Activated B cell treated with CpG ODN at 0.5 μM for 24 hours (primary cell): Measurements from ENCODE around the gene PDIA5. TPM values are rescaled to one million over a fixed set of nuclear protein-coding genes. Genes with fewer than 3 reads are reported as not detected.
"Not testable (repeated sequence)": the region's sequence is repeated elsewhere in the genome, so short reads cannot be mapped to it uniquely, and the experiment has no call there.

ENCODE experiments used
- ATAC-seq: fragments of 200-7000 bp; cut with Tn5 transposase; one replicate; pipeline ENCODE4 v1.10.0; 2021; ENCODE audit warnings: low read depth, mild to moderate bottlenecking, moderate library complexity
- CTCF ChIA-PET: fragments of 350-600 bp; sonication (Branson Sonifier 250); formaldehyde crosslinking; loops from one replicate; lab custom pipeline; 2021; ENCODE audit warnings: antibody characterized with exemption; lab: Charles Lee
- POLR2A ChIA-PET: fragments of 350-600 bp; sonication (Branson Sonifier 250); formaldehyde crosslinking; loops from one replicate; lab custom pipeline; 2021; ENCODE audit warnings: antibody characterized with exemption; lab: Charles Lee
- DNase-seq: peaks from one replicate; pipeline ENCODE4 v3.0.0; 2022
- H3K27ac Mint-ChIP-seq: one replicate; pipeline ENCODE4 v1.8.0; 2020; ENCODE audit warnings: mixed read lengths
- H3K27me3 Mint-ChIP-seq: one replicate; pipeline ENCODE4 v1.8.0; 2021; ENCODE audit warnings: mixed read lengths
- H3K36me3 Mint-ChIP-seq: one replicate; pipeline ENCODE4 v1.8.0; 2021; ENCODE audit warnings: low read depth, mixed read lengths
- H3K4me1 Mint-ChIP-seq: one replicate; pipeline ENCODE4 v1.8.0; 2021; ENCODE audit warnings: mixed read lengths
- H3K4me3 Mint-ChIP-seq: one replicate; pipeline ENCODE4 v1.8.0; 2020; ENCODE audit warnings: mild to moderate bottlenecking, mixed read lengths
- H3K9me3 Mint-ChIP-seq: one replicate; pipeline ENCODE4 v1.8.0; 2020; ENCODE audit warnings: mixed read lengths
- intact Hi-C: fragments of 100-400 bp; cut with micrococcal nuclease; formaldehyde crosslinking; loops from one replicate; pipeline ENCODE4 v1.15.1; 2024
- total RNA-seq: library from RNA; stranded (reverse); gene quantifications from 2 replicates; pipeline ENCODE4 v1.2.3, GENCODE V29; 2022
- TF ChIP-seq, protein P1 (sequence below): fragments of 200-600 bp; IDR thresholded peaks from one replicate; pipeline ENCODE4 v1.8.0; 2022; ENCODE audit warnings: antibody characterized with exemption, mild to moderate bottlenecking

Gene PDIA5
- total RNA-seq, 1 donor from 2014 or later: 8.5 TPM

GRCh38 chr3:123150449-123151215 is 83.8 kb downstream of the PDIA5 start:
- TF ChIP-seq, protein P1, sequence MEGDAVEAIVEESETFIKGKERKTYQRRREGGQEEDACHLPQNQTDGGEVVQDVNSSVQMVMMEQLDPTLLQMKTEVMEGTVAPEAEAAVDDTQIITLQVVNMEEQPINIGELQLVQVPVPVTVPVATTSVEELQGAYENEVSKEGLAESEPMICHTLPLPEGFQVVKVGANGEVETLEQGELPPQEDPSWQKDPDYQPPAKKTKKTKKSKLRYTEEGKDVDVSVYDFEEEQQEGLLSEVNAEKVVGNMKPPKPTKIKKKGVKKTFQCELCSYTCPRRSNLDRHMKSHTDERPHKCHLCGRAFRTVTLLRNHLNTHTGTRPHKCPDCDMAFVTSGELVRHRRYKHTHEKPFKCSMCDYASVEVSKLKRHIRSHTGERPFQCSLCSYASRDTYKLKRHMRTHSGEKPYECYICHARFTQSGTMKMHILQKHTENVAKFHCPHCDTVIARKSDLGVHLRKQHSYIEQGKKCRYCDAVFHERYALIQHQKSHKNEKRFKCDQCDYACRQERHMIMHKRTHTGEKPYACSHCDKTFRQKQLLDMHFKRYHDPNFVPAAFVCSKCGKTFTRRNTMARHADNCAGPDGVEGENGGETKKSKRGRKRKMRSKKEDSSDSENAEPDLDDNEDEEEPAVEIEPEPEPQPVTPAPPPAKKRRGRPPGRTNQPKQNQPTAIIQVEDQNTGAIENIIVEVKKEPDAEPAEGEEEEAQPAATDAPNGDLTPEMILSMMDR: no peak
- H3K4me3 Mint-ChIP-seq: no peak overlapping the region
- peaks cover 18% of the 10 kb centered on the region for H3K4me1 Mint-ChIP-seq
- no peaks in the 10 kb centered on the region for H3K27me3 Mint-ChIP-seq
- peaks cover 35% of the 10 kb centered on the region for H3K36me3 Mint-ChIP-seq
- H3K27ac Mint-ChIP-seq: no peak overlapping the region
- intact Hi-C loops: no loop called here
- no peak for DNase-seq
- ChIA-PET POLR2A (no interaction called here), CTCF (no interaction called here)
- no peaks in the 10 kb centered on the region for H3K9me3 Mint-ChIP-seq
- no peak for ATAC-seq

GRCh38 chr3:123151251-123151705 is 84.5 kb downstream of the PDIA5 start:
- H3K27ac Mint-ChIP-seq: peak overlapping the region; percentile 46
- H3K4me1 Mint-ChIP-seq: peaks cover 18% of the 10 kb centered on the region
- no peaks in the 10 kb centered on the region for H3K9me3 Mint-ChIP-seq
- peaks cover 30% of the 10 kb centered on the region for H3K36me3 Mint-ChIP-seq
- no peak overlapping the region for H3K4me3 Mint-ChIP-seq
- DNase-seq (no peak), ATAC-seq (no peak)
- ChIA-PET POLR2A (no interaction called here), CTCF (no interaction called here)
- TF ChIP-seq, protein P1: no peak
- H3K27me3 Mint-ChIP-seq: no peaks in the 10 kb centered on the region
- intact Hi-C loops: no loop called here

DNA sequence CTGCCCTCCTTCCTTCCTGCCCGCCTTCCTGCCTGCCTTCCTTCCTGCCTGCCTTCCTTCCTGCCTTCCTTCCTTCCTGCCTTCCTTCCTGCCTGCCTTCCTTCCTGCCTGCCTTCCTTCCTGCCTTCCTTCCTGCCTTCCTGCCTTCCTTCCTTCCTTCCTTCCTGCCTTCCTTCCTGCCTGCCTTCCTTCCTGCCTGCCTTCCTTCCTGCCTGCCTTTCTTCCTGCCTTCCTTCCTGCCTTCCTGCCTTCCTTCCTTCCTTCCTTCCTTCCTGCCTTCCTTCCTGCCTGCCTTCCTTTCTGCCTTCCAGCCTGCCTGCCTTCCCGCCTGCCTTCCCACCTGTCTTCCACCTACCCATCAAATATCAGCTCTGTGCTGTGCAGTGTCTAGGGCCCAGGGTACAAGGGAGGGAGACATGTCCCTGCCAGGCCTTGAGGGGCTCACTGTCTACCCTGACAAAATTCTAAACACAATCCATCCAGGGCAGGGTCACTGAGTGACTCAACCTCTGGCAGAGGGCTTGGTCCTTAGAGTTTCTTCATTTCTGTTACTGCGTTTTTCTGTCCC is 85.1 kb downstream of the PDIA5 start:
- H3K36me3 Mint-ChIP-seq: peaks cover 29% of the 10 kb centered on the region
- H3K4me1 Mint-ChIP-seq: peaks cover 18% of the 10 kb centered on the region
- POLR2A ChIA-PET, CTCF ChIA-PET, H3K27me3 Mint-ChIP-seq, intact Hi-C loops, H3K9me3 Mint-ChIP-seq, H3K4me3 Mint-ChIP-seq, DNase-seq, ATAC-seq: not testable (repeated sequence)
- peak overlapping the region; percentile 46 for H3K27ac Mint-ChIP-seq

DNA sequence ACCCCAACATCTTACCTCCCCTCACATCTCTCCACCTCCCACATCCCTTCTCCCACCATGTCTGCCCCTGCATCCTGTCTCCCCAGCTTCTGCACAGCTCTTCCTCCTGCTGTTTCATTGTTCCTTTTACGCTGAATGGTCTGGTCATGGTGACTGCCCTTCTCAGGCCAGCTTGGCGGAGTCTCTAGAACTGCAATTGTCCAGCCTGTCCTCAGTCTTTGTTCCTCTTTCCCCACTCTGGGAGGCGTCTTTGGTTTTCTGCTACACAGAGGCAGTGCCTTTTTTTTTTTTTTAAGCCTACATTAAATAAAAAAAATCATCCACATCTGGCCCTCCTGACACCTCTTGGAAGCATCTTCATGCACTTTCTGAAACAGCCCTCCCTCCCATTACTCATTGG is 85.9 kb downstream of the PDIA5 start:
- TF ChIP-seq, protein P1: no peak
- CTCF ChIA-PET: interaction anchor here (1.1 kb wide), 1 partner anchor 15 kb away, joined by 3 read pairs; no protein-coding TSS in a partner anchor
- Mint-ChIP-seq H3K27ac (peak overlapping the region; percentile 57), H3K4me1 (peaks cover 18% of the 10 kb centered on the region), H3K36me3 (peaks cover 24% of the 10 kb centered on the region), H3K4me3 (no peak overlapping the region), H3K9me3 (no peaks in the 10 kb centered on the region), H3K27me3 (no peaks in the 10 kb centered on the region)
- intact Hi-C loops: no loop called here
- DNase-seq (no peak), ATAC-seq (no peak)
- POLR2A ChIA-PET: interaction anchor here (0.7 kb wide), 1 partner anchor 9 kb away, joined by 3 read pairs; no protein-coding TSS in a partner anchor

GRCh38 chr3:123153125-123154019 is 86.5 kb downstream of the PDIA5 start:
- POLR2A ChIA-PET: interaction anchor here (0.7 kb wide), 1 partner anchor 10 kb away, joined by 3 read pairs; no protein-coding TSS in a partner anchor
- DNase-seq (no peak), ATAC-seq (peak; percentile 49)
- Mint-ChIP-seq H3K9me3 (no peaks in the 10 kb centered on the region), H3K27me3 (no peaks in the 10 kb centered on the region), H3K4me3 (no peak overlapping the region), H3K36me3 (peaks cover 21% of the 10 kb centered on the region), H3K4me1 (peaks cover 18% of the 10 kb centered on the region), H3K27ac (peak overlapping the region; percentile 57)
- TF ChIP-seq, protein P1: no peak
- intact Hi-C loops: no loop called here
- CTCF ChIA-PET: interaction anchor here (1.1 kb wide), 1 partner anchor 15 kb away, joined by 3 read pairs; no protein-coding TSS in a partner anchor
